GM12865 (cell line): ENCODE results near the gene PCGF3.

Experiments
- DNase-seq: peaks from one replicate; pipeline ENCODE4 v3.0.0; 2010; ENCODE audit warnings: low read depth
- H3K4me3 ChIP-seq: 2 replicates; pipeline ENCODE4 v1.5.1; 2011; ENCODE audit warnings: mild to moderate bottlenecking, low read depth, low read length, control low read depth
- CTCF ChIP-seq: IDR thresholded peaks from 2 replicates; pipeline ENCODE4 v1.5.1; 2011; ENCODE audit warnings: low read length, control low read depth, low read depth, inconsistent platforms; ENCODE audit not compliant: insufficient read depth; ENCODE audit errors: missing control alignments

PCGF3 gene

GRCh38 chr4:740656-741282 is 35.1 kb downstream of the PCGF3 start:
- no peak for DNase-seq
- H3K4me3 ChIP-seq = no peak overlapping the region
- no peak for TF ChIP-seq CTCF

DNA sequence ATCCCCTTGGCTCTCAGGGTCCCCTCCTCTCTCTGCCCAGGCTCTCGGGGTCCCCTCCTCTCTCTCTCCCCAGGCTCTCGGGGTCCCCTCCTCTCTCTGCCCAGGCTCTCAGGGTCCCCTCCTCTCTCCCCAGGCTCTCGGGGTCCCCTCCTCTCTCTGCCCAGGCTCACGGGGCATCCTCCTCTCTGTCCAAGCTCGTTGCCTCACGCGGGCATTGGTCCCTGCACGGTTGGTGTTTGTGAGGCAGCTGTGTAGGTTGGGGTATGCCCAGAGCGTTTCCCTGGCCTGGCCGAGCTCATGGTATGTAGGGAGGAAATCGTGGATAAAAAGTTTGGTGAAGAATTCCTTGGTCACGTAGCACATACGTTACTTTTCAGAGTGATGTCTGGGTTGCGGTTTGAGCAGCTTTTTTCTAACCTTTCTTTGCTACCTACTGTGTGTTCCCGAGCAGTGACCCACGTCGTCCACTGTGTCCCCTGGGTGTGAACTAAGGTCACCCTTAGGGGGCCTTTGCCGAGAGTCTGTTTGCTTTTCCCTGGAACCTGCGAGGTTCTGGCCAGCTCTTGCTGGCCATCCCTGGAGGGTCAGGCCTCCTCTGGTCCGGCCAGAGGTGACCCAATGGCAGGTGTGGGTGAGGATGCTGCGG is 36.6 kb downstream of the PCGF3 start:
- H3K4me3 ChIP-seq = no peak overlapping the region
- DNase-seq = no peak
- no peak for TF ChIP-seq CTCF

- no peak overlapping the region for H3K4me3 ChIP-seq
- TF ChIP-seq CTCF = peak; percentile 79
- DNase-seq = peak; percentile 74
Measured at GRCh38 chr4:742742-743311, 37.2 kb downstream of the PCGF3 start.

- no peak for DNase-seq
- H3K4me3 ChIP-seq = no peak overlapping the region
Measured at GRCh38 chr4:743463-744211, 38.0 kb downstream of the PCGF3 start.

DNA sequence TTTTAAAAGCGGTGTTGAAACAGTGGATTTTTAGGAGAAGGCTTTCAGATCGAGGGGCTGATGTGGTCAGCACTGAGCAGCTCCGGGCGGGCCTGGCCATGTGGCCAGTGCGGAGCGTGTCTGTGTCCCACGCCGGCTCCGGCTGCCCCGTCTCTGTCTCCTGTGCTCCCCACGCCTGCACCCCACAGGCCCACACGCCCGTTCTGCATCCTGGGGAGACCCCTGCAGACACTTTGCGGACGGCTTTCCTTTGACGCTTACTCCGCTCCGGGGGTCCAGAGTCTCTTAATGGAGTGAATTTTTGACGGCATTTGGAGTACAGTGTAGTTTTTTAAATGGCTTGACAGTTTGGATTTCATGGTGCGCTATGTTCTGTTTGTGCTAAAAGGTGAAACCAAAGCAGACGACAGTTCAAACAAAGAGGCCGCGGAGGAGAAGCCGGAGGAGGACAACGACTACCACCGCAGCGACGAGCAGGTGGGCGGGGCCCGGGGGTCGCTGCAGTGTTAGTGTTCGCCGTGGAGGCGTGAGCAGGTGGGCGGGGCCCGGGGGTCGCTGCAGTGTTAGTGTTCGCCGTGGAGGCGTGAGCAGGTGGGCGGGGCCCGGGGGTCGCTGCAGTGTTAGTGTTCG is 38.7 kb downstream of the PCGF3 start:
- no peak for TF ChIP-seq CTCF

More at GRCh38 chr4:743463-744211, 38.0 kb downstream of the PCGF3 start:
- TF ChIP-seq CTCF = no peak

GRCh38 chr4:747546-748170 is 42.0 kb downstream of the PCGF3 start:
- TF ChIP-seq CTCF = no peak
- DNase-seq = no peak
- H3K4me3 ChIP-seq = no peak overlapping the region

More for the DNA sequence above, 38.7 kb downstream of the PCGF3 start:
- H3K4me3 ChIP-seq = no peak overlapping the region
- no peak for DNase-seq
